Sigmoid colon (tissue), 4 donors: ENCODE results near the gene DUSP28.

Source experiments
- CTCF ChIP-seq, 4 experiments: fragments of 450-650 bp in 3 of 4; fragments of 200-600 bp in 1 of 4; IDR thresholded peaks; one replicate each; pipeline ENCODE4 v1.5.1; 2016 to 2019; ENCODE audit warnings: antibody characterized with exemption in 4 of 4, mild to moderate bottlenecking in 3 of 4, moderate library complexity in 2 of 4
- EP300 ChIP-seq, 4 donors: sonication (generic); formaldehyde crosslinking; IDR thresholded peaks; one replicate each; pipeline ENCODE4 v1.6.1; 2017; ENCODE audit warnings: antibody characterized with exemption in 4 of 4
- POLR2A ChIP-seq, 2 donors: fragments of 450-650 bp; IDR thresholded peaks; one replicate each; pipeline ENCODE4 v1.6.1; 2016; ENCODE audit warnings: antibody characterized with exemption in 2 of 2, mild to moderate bottlenecking in 2 of 2, moderate library complexity in 2 of 2
- POLR2AphosphoS5 ChIP-seq, 4 donors: sonication (generic); formaldehyde crosslinking; IDR thresholded peaks; one replicate each; pipeline ENCODE4 v1.6.1; 2017; ENCODE audit warnings: antibody characterized with exemption in 4 of 4

GRCh38 chr2:240590681-240591111, 30.5 kb downstream of the DUSP28 start:
- TF ChIP-seq POLR2A (IDR thresholded peaks at IDR 0.05) (no peak), CTCF (IDR thresholded peaks at IDR 0.05) (no peak), POLR2AphosphoS5 (IDR thresholded peaks at IDR 0.05) (no peak), EP300 (IDR thresholded peaks at IDR 0.05) (no peak)
